GM03348 (cell line): Measurements from ENCODE around the gene TCERG1L.

Experiments
- DNase-seq: peaks from one replicate; pipeline ENCODE4 v3.0.0; 2012; ENCODE audit warnings: low spot score

The TCERG1L gene

DNA sequence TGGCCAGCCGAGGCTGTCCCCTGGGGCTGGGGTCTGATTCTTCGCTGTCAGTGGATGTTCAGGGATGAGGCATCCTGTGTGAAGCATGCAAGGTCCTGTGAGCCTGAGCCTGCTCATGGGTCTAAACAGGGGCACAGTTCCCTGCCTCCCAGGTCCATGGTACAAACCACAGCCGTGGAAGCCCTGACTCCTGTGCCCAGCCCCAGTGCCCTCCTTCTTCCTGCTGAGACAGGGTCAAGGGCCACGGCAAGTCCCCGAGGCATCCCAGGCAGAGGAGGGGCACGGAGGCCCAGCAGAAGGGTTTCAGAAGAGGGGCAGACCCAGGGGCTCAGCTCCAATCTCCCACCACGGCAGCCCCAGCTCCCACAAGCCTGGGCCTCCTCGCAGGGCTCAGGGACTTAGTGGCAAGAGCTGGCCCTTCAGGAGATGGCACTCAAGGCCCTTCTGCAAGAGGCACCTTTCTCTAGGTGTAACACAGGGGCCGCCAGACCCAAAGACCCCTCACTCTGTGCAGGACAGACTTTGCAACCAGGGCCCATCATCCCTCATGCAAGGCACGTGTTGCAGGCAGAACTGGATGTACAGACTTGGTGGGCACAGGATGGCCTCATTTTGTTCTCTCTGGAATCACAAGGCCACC is 248.8 kb downstream of the TCERG1L start:
- no peak for DNase-seq

DNA sequence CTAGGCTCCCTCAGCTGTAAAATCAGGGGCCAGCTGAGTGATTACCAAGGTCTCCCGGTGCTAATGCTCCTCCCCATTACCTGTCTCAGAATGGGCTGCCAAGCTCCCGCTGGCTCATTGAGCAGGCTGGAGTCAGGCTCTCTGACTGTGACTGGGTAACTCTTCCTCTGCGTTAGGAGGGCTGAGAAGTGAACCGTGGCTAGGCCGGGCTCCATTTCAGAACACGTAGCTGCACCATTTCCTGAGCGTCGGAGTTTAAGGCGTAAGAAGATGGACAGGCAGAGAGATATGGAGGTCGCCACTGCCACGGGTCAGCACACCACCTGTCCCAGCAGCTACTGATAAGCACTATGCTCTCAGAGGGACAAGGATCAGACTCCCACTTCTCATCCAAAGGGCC is 250.3 kb downstream of the TCERG1L start:
- no peak for DNase-seq

GRCh38 chr10:131059881-131060280 is 251.6 kb downstream of the TCERG1L start:
- no peak for DNase-seq

DNA sequence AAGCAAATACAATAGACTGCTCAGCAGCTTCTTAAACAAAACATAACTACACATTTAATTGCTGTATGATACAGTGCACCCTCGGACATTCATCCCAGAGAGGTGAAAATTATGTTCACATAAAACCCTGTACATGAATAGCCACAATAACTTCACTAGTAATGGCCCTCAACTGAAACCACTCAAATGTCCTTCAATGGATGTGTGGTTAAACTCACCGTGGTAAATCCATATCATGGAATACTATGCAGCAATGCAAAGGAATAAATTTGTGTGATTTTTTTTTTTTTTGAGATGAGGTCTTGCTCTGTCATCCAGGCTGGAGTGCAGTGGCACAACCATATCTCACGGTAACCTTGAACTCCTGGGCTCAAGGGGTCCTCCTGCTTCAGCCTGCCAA is 252.7 kb downstream of the TCERG1L start:
- DNase-seq: no peak

- no peak for DNase-seq
These were observed 254.7 kb downstream of the TCERG1L start for GRCh38 chr10:131056781-131057180.

DNA sequence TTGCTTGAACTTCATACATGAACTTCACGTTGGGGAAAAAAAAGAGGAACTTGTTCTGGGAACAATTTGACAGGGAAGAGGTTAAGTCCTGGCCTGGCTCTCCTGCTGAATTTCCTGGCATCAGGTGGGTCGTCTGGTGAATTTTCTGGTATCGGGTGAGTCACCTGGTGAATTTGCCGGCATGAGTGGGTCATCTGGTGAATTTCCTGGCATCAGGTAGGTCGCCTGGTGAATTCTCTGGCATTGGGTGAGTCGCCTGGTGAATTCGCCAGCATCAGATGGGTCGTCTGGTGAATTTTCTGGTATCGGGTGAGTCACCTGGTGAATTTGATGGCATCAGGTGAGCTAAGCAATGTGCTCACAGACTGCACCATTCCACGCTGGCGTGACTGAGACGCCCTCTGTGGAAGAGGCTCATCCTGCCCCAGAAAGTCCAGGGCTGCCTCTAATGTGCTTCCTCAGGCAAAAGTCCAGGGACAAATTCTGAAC is 255.4 kb downstream of the TCERG1L start:
- DNase-seq: no peak

DNA sequence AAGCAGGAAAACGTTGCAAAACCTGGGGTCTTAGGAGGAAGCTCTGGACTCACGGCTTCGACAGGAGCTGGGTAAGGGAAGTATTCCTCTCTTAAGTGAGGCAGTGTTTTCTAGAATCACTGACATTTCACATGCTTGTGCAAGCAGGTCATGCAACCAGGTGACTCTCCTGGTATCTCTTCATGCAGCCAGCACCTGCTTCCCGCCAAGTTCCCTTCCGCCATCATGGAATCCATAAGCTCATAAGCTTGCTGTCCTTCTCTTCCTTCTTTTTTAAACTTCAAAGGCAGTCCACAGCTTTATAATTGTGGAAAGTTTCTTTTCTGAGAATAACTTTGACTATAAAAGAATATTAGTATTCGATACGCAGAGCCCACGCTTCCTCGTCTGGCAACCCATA is 256.1 kb downstream of the TCERG1L start:
- no peak for DNase-seq

GRCh38 chr10:131053192-131053591 is 258.3 kb downstream of the TCERG1L start:
- no peak for DNase-seq

- DNase-seq: no peak
These were observed 261.3 kb downstream of the TCERG1L start for GRCh38 chr10:131050162-131050766.

DNA sequence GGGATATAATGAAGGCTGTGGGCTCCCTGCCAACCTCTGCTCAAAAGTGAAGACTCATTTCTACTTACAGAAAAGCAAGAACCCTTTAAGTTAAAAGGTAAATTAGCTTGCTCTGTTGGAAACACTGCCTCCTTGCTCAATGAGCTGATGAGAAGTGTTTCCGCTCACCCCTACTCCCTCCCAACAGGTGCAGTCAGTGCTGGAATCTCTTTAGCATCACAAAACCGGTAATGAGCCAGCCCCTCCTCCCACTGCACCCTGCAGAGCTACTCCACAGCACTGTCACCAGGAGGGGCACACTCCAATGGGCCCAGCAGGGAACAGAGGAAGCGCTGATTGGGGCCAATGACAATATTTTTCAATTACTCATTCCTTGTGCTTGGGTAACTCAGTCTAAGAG is 262.5 kb downstream of the TCERG1L start:
- no peak for DNase-seq

- no peak for DNase-seq
These were observed 262.9 kb downstream of the TCERG1L start for GRCh38 chr10:131048606-131049005.

- no peak for DNase-seq
These were observed 264.0 kb downstream of the TCERG1L start for GRCh38 chr10:131047501-131047900.

DNA sequence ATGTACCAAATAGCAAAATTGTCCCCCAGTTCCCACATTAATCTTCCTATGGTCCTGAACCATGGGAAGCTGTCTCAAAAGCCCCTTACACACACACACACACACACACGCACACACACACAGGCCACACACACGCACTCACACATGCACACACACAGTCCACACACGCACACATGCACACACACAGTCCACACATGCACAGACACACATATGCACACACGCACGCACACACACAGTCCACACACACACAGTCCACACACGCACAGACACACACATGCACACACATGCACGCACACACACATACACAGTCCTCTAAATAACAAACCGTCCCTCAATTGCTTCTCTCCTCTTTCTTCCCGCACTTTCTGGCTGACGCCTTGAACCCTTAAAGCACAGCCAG is 265.3 kb downstream of the TCERG1L start:
- no peak for DNase-seq

GRCh38 chr10:131044379-131045111 is 267.0 kb downstream of the TCERG1L start:
- no peak for DNase-seq

GRCh38 chr10:131043039-131043691 is 268.4 kb downstream of the TCERG1L start:
- DNase-seq: no peak
